GM12875 (cell line): Measurements from ENCODE around the gene ALG8.
"Not testable (repeated sequence)": the region's sequence is repeated elsewhere in the genome, so short reads cannot be mapped to it uniquely, and the experiment has no call there.

Experiments used
- H3K4me3 ChIP-seq: one replicate; pipeline ENCODE4 v1.5.1; 2011; ENCODE audit warnings: low read depth, low read length, control low read depth
- CTCF ChIP-seq: IDR thresholded peaks from 2 replicates; pipeline ENCODE4 v1.5.1; 2011; ENCODE audit warnings: low read depth, mild to moderate bottlenecking, control low read depth, inconsistent platforms, low read length, moderate library complexity, borderline replicate concordance; ENCODE audit not compliant: insufficient read depth

Gene ALG8

GRCh38 chr11:78179459-78180071 lies 40.1 kb upstream of the ALG8 start:
- TF ChIP-seq CTCF = no peak

GRCh38 chr11:78177216-78177615 lies 37.8 kb upstream of the ALG8 start:
- no peak for TF ChIP-seq CTCF
- no peak overlapping the region for H3K4me3 ChIP-seq

More at GRCh38 chr11:78179459-78180071, 40.1 kb upstream of the ALG8 start:
- H3K4me3 ChIP-seq = no peak overlapping the region

GRCh38 chr11:78176605-78177141 lies 37.2 kb upstream of the ALG8 start:
- no peak overlapping the region for H3K4me3 ChIP-seq
- TF ChIP-seq CTCF = no peak

GRCh38 chr11:78175862-78176261 lies 36.4 kb upstream of the ALG8 start:
- H3K4me3 ChIP-seq = not testable (repeated sequence)

GRCh38 chr11:78171951-78172350 lies 32.5 kb upstream of the ALG8 start:
- no peak overlapping the region for H3K4me3 ChIP-seq
- TF ChIP-seq CTCF = no peak

GRCh38 chr11:78170874-78171549 lies 31.6 kb upstream of the ALG8 start:
- no peak overlapping the region for H3K4me3 ChIP-seq
- no peak for TF ChIP-seq CTCF

GRCh38 chr11:78170413-78170812 lies 31.0 kb upstream of the ALG8 start:
- no peak overlapping the region for H3K4me3 ChIP-seq
- TF ChIP-seq CTCF = no peak
